ENCODE measurements around the gene PPP2R3A. TPM values are rescaled to one million over a fixed set of nuclear protein-coding genes. Genes with fewer than 3 reads are reported as not detected.
"Not testable (repeated sequence)": the region's sequence is repeated elsewhere in the genome, so short reads cannot be mapped to it uniquely, and the experiment has no call there.

Gene PPP2R3A
- total RNA-seq, 1 donor from 2014 or later = 98.1 TPM

DNA sequence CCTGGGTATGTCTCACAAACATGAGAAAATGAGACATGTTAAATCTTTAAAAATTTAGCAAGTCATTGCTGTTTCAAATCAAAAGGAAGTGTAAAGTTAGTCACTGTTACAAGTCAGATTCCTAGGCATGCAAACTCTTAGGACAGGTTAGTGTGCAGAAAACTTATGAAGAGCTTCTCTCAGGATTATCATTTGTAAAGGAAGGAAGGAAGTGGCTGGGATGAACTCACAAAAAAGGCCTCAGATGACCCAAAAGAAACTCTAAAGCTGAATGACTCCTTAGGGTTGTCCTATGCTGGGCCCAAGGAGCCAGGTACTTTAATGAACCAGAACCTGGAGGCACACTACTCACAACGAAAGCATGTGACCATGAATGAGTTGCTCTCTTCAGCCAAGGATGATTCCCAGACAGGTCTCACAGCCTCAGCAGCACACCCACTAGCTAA, 205.6 kb downstream of the PPP2R3A start:
- ATAC-seq (ENCODE audit: poor library complexity) (no peak), DNase-seq (no peak)
- intact Hi-C loops (cut with DNase I) = no loop called here

DNA sequence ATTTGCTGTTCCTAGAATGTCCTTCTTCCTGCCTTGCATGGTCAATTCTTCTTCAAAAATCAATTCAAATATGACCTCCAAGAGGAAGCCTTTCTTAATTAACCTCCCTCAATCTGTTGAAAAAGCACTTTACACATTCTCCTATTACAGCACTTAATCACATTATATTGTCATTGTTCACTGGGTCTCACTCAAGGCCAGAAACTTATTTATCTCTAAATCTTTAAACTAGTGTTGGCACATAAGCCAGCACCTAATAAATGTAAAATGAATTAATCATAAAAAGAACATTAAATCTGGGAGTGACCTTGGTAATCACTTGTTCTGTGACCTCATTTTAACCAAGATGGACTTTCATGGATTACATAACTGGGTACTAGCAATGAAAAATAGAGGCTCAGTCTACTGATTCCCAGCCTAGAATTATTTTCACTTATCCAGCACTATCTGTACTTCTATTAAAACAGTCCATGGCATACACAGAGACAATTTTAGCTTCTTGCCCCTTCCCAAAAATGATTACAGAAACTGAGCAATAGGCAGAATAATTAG, 208.5 kb downstream of the PPP2R3A start:
- ATAC-seq (ENCODE audit: poor library complexity) = no peak
- no peak for DNase-seq
- intact Hi-C loops (cut with DNase I) = no loop called here

DNA sequence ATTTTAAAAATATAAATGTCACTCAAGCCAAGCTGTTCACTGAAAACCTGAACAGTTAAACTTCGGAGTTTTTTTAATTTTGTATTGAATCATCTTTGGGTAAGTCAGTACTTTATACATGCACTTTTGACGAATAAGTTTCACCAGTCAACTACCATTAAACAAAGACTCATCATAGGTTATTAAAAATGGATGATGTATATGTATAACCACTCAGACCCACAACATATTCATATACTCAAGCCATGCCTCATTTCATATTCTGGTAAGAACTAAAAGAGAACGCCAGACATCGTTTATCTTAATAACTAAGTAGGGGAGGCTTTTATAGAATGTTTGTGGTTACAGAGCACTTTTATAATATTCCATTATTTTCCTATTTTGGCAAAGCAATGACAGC, 212.3 kb downstream of the PPP2R3A start:
- ATAC-seq (ENCODE audit: poor library complexity) = no peak

DNA sequence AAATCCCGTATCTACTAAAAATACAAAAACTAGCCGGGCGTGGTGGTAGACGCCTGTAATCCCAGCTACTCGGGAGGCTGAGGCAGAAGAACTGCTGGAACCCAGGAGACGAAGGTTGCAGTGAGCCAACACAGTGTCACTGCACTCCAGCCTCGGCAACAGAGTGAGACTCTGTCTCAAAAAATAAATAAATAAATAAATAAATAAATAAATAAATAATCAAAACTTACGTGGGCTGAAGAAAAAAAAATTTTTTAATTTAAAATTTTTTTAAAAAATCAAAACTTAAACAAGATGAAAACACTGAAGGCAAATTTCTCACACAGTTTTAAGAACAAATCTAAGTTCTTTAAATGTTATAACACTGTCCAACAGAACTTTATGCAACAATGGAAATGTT, 216.2 kb downstream of the PPP2R3A start:
- DNase-seq = no peak
- intact Hi-C loops (cut with DNase I) = no loop called here
- no peak for ATAC-seq (ENCODE audit: poor library complexity)

More for the DNA sequence above, 212.3 kb downstream of the PPP2R3A start:
- DNase-seq = no peak
- intact Hi-C loops (cut with DNase I) = no loop called here

DNA sequence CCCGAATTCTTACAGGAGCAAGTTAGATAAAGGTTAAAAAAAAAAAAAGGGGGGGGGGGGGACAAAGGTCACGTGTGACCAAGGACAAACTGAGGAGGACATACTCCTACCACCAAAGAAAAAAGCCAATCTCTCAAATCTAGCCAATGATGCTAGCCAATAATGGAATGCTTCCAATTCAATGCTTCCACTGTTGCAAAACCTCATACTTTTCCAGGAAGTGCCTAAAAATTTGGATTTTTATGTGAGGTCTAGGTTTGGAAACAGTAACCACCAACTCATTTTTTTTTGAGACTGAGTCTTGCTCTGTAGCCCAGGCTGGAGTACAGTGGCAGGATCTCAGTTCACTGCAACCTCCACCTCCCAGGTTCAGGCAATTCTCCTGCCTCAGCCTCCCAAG, 219.2 kb downstream of the PPP2R3A start:
- peak; percentile 32 for ATAC-seq (ENCODE audit: poor library complexity)
- intact Hi-C loops (cut with DNase I) = no loop called here

DNA sequence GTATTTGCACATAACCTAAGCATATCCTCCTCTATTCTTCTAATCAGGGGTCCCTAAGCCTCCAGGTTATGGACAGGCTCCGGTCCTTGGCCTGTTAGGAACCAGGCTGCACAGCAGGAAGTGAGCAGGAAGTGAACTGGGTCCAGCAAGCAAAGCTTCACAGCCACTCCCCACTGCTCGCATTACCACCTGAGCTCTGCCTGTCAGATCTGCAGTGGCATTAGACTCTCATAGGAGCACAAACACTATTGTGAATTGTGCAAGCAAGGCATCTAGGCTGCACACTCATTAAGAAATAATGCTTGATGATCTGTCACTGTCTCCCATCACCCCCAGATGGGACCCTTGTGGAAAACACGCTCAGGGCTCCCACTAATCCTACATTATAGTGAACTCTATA, 220.8 kb downstream of the PPP2R3A start:
- DNase-seq = no peak

More for the DNA sequence above, 219.2 kb downstream of the PPP2R3A start:
- DNase-seq = no peak

DNA sequence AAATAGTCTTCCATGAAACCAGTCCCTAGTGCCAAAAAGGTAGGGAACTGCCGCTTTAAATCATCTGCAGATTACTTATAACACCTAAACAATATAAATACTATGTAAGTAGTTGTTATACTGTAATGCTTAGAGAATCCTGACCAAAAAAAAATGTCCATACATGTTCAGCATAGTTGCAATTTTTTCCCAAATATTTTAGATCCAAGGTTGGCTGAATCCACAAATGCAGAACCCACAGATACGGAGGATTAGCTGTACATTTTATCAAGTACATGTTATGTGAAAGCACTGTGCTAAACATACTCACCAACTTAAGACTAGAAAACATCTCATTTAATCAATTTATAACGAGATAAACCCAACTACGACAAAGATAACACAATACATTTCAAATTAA, 221.3 kb downstream of the PPP2R3A start:
- ATAC-seq (ENCODE audit: poor library complexity) (no peak), DNase-seq (no peak)
- intact Hi-C loops (cut with DNase I) = no loop called here

More for the DNA sequence above, 220.8 kb downstream of the PPP2R3A start:
- intact Hi-C loops (cut with DNase I) = no loop called here
- ATAC-seq (ENCODE audit: poor library complexity) = peak; percentile 21

DNA sequence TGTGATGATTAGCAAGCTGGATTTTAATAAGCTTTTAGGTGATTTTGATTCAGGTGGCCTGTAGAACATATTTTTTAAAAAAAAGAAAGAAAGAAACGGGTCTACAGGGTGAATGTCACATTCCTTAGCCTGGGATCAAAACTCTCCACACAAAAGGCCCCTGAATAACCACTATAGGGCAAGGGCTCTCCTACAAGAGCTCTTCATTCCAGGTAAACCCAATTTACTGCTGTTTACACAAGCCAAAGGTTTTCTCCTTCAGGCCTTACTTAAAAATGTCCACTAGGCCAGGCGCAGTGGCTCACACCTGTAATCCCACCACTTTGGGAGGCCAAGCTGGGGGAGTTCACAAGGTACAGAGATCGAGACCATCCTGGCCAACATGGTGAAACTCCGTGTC, 222.3 kb downstream of the PPP2R3A start:
- ATAC-seq (ENCODE audit: poor library complexity) (no peak), DNase-seq (no peak)
- intact Hi-C loops (cut with DNase I) = no loop called here

DNA sequence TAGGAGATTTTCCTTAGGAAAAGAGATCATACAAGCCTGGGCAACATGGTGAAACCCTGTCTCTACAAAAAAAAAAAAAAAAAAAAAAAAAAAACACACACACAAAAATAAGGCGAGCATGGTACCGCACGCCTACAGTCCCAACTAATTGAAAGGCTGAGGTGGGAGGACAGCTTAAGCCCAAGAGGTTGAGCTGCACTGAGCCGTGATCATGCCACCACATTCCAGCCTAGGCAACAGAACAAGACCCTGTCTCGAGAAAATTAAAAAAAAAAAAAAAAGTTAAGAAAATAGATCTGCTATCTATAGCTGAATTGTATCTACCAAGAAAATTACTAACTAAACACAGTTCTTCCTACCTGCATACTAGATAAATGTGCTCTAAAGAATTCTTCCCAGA, 223.5 kb downstream of the PPP2R3A start:
- ATAC-seq (ENCODE audit: poor library complexity) (no peak), DNase-seq (no peak)
- intact Hi-C loops (cut with DNase I) = no loop called here

DNA sequence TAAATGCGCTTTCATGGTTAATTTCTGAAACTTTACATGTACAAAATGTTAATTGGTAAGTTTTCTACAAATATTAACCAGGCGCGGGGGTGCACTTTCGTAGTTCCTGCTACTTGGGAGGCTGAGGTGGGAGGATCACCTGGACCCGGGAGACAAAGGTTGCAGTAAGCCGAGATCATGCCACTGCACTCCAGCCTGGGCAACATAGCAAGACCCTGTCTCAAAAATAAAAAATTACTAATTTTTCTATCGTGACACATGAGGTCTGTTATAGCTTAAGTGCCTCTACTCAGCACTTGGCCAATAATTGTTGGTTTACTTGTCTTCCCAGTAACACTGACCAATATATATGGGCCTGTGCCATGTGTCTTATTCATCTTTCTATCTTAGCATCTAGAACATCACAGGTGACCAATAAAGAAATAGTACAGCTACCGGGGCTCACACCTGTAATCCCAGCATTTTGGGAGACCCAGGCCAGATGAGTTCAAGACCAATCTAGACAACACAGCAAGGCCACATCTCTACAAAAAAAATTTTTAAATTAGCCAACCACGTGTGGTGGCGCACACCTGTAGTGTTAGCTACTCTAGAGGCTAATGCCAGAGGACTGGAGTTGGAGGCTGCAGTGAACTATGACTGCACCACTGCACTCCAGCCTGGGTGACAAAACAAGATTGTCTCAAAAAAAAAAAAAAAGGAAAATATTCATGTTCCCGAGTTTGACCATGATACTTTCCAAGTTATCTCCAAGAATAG, 224.5 kb downstream of the PPP2R3A start:
- intact Hi-C loops (cut with DNase I) = loop anchor here (10.0 kb wide), 1 partner anchor 565 kb away; the partner anchor contains the start of gene STAG1
- DNase-seq = no peak
- ATAC-seq (ENCODE audit: poor library complexity) = no peak

DNA sequence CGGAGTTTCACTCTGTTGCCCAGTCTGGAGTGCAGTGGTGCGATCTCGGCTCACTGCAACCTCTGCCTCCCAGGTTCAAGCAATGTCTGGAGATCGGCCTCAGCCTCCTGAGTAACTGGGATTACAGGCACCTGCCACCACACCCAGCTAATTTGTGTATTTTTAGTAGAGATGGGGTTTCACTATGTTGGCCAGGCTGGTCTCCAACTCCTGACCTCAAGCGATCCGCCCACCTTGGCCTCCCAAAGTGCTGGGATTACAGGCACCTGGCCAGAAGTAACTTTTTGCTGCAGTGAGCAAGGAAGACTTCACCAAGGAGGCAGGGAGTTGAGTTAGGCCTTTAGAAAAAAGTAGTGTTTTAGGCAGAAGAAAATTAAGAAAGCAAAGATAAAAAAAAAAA, 226.7 kb downstream of the PPP2R3A start:
- intact Hi-C loops (cut with DNase I) = loop anchor here (10.0 kb wide), 1 partner anchor 563 kb away; the partner anchor contains the start of gene STAG1
- not testable (repeated sequence) for ATAC-seq (ENCODE audit: poor library complexity)

DNA sequence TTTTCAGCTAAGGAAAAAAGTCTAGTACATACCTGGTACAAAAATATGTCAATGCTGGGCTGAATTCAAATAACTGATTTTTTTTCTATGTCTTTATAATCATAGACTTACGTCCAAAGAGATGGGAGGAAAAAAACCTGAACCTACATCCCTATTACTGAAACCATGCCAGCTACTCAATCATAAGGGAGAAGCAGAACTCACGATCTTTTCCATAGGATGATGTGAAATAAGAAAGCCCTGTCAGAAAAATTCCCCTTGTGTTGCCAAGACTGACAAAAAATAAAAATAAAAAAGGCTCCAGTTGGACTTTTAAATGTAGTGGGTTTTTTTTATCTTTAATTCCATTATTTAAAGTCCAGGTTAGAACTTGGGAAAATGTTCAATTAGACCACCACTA, 227.3 kb downstream of the PPP2R3A start:
- ATAC-seq (ENCODE audit: poor library complexity) = no peak
- intact Hi-C loops (cut with DNase I) = loop anchor here (10.0 kb wide), 1 partner anchor 562 kb away; the partner anchor contains the start of gene STAG1
- DNase-seq = no peak

More for the DNA sequence above, 226.7 kb downstream of the PPP2R3A start:
- not testable (repeated sequence) for DNase-seq

DNA sequence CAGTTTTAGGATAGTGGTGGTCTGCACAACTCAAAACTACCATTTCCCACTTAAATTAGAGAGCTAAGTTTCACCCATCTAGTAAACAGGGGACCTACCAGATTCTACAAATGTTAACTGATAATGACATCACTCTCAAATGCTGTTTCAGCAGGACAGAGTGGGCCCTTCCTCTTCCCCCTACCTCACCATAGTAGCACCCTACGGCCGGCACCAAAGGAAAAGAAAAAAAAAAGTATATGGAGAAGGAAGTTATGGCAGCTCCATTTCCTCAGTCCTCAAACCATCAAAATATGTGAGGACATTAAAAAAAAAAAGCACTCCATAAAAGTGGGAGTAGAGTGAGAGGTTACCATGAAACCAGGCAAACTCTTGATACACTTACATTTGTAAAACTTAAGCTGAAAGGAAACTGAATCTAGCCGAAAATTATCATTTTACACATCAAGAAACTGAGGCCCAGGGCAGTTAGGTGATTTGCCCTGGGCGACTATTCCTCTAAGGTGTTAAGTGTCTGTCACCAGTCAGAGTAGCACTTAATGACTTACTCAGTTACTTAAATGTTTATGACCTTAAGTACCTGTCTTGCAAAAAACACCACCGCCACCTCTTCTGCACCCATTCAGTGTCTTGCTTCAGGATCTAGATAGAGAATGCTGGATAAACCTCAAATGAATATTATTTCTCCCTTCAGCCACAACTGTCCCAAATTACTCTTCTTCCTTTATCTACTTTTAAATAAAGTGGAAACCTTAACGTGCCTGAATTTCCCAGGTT, 227.9 kb downstream of the PPP2R3A start:
- DNase-seq (no peak), ATAC-seq (ENCODE audit: poor library complexity) (no peak)
- intact Hi-C loops (cut with DNase I) = loop anchor here (10.0 kb wide), 1 partner anchor 561 kb away; the partner anchor contains the start of gene STAG1

DNA sequence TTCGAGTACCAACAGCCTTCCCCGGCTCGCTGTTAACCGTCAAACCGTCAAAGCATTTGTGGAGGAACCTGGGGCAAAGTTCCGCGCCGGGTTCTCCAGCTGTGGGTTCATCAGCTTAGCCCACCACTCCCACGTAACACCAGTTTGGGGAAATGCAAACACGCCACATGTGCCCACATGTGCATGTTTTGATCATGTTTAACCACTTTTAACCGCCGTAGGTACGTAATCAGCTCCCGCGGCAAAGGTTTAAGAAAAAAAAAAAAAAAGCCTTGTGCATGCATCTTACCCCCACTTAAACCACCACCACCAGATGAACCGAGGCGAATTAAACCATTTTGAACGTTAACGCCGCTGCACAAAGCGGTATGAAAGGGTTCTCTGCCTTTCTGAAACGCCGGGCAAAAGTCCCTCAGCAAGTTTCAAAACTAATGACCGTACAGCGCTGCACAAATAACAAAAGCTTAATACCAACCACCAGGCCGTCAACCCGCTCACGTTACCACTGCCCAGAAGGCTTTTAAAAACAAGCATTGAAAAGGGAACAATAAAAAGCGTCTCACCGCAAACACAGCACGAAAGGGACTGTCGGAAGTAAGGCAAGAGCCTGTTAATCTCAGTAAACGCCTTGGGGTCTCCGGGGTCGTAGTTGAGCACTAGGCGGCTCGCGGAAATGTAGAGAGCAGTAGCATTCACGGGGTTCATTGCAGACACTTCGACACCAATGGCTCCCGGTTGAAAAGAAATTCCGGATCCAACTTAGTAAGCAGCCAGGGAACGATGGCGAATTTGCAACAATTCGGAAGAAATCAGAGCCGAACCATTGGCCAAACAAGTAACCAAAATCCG, 229.1 kb downstream of the PPP2R3A start:
- intact Hi-C loops (cut with DNase I) = loop anchor here (10.0 kb wide), 1 partner anchor 560 kb away; the partner anchor contains the start of gene STAG1
- DNase-seq (peak; percentile 63), ATAC-seq (ENCODE audit: poor library complexity) (no peak)

DNA sequence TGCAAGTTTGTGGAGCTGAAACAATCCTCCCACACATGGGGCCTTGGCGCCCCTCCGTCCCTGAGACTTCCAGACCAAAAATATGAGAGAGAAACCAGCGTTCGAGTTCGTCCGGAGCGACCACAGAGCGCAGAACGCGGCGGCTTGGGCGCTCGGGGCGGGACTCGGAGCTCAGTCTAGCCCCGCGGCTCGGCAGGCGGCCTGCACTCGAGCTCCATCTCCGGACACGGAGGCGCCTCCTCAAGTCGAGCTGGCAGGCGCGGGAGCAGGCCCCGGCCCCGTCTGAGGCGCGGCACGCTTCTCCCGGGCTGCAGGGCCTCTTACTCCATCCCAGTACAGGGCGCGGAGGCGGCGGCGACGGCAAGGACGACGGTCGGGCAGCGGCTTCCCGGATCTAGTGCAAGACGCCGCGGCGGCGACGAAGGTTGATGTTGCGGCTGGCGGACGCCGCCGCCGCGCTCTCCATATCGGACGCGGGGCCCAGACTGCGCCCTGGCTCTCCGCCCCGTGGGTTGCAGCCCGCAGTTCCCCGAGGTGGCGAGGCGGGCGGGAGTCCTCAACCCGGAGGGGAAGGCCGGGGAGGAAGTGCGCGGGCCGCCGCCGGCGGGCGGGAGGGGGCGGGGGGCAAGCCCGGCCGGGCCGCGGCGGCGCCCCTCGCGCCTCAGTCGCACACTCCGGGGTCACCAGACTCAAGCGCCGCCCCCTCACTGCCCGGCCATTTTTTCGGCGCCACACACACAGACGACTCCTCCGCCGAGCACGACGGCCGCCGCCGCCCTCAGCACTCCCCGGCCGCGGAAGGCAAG, 229.9 kb downstream of the PPP2R3A start:
- intact Hi-C loops (cut with DNase I) = loop anchor here (2.0 to 10.0 kb wide), 2 partner anchors 55 to 559 kb away; partner anchors contain the start of genes PCCB and STAG1
- ATAC-seq (ENCODE audit: poor library complexity) (peak; percentile 56), DNase-seq (peak; percentile 89)

DNA sequence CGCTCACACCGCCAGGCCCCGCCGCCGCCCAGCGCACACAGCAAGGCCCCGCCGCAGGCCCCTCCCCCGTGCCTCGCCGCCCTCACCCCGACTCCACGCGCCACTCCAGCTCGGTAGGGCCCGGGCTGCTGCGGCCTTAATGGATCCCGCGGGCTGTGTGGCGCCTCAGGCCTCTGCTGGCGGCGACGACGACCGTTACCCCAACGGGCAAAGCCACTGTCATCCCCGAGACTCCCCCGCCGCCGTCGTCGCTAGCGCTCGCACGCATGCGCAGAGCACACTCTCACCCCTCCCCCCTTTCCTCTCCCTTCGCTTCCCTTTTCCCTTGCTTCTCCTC, 230.5 kb downstream of the PPP2R3A start, which contains the start of gene MSL2:
TSS of gene MSL2 (minus strand) at position 272 of the 337 bp plus-strand sequence. CDS start 1,222 bp downstream, outside the sequence.
- intact Hi-C loops (cut with DNase I) = loop anchor here (2.0 to 10.0 kb wide), 2 partner anchors 55 to 559 kb away; partner anchors contain the start of genes PCCB and STAG1
- peak; percentile 47 for ATAC-seq (ENCODE audit: poor library complexity)
- DNase-seq = no peak

Measured in Right ventricle myocardium superior (tissue), 1 donor.